T-helper 17 cell (primary cell): ENCODE measurements around the gene CYP4V2. TPM values are rescaled to one million over a fixed set of nuclear protein-coding genes. Genes with fewer than 3 reads are reported as not detected.

ENCODE experiments used
- ATAC-seq: fragments of 150-1000 bp; cut with Tn5 transposase; 2 replicates; pipeline ENCODE4 v1.10.0; 2021; ENCODE audit warnings: mild to moderate bottlenecking, moderate library complexity
- DNase-seq, 3 donors: peaks; one replicate each; pipeline versions ENCODE4 v3.0.0 to v3.0.0-alpha.2; 2020 to 2021
- H3K9me3 ChIP-seq: one replicate; pipeline ENCODE4 v1.7.0; 2013; ENCODE audit warnings: low read length, mild to moderate bottlenecking; ENCODE audit not compliant: control insufficient read depth, poor library complexity, severe bottlenecking
- H3K27ac Mint-ChIP-seq: one replicate; pipeline ENCODE4 v1.8.0; 2022; ENCODE audit warnings: mild to moderate bottlenecking, moderate library complexity, mixed read lengths
- H3K27me3 Mint-ChIP-seq: one replicate; pipeline ENCODE4 v1.8.0; 2022; ENCODE audit warnings: mixed read lengths
- H3K36me3 Mint-ChIP-seq: one replicate; pipeline ENCODE4 v1.8.0; 2022; ENCODE audit warnings: low read depth, mixed read lengths
- H3K4me1 Mint-ChIP-seq: one replicate; pipeline ENCODE4 v1.8.0; 2022; ENCODE audit warnings: mild to moderate bottlenecking, mixed read lengths
- H3K4me3 Mint-ChIP-seq: one replicate; pipeline ENCODE4 v1.8.0; 2022; ENCODE audit warnings: mild to moderate bottlenecking, moderate library complexity, mixed read lengths
- total RNA-seq, 4 donors: library from RNA in 2 of 4; stranded (reverse) in 2 of 4; gene quantifications; one replicate each; pipeline ENCODE4 v1.2.3 and lab custom pipeline; 2022 to 2026

Gene CYP4V2
- total RNA-seq, 2 donors from 2014 or later, result 20.9 to 21.0 TPM

DNA sequence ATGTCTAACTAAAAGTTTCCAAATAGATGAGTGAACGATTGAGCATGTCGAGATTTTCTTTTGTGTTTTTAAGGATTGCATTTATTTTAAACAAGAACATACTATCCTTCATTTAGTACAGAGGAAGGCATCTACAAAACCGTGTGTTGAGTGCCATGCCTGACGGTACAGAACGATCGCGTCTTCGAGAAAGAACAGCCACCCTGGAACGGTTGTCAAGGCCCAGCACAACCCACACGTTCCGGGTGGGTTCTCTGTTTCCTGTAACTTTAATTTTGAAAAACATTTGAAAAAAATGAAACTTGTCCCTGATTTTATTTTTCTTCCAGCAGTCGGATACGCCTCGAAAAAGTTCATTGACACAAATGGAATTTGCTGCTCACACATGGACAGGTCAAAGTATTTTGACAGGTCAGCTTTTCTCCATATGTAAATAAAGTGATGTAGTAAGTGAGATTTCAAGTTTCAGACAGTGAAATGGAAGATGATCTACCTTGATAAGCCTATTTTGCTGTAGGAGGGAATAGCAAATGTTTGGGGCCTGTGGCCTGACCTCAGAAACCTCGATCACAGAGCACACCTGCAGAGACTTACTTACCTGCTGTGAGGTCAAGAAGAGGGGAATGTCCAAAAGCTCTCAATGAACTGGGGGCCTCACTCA is 24.4 kb upstream of the CYP4V2 start:
- Mint-ChIP-seq H3K27ac (no peak overlapping the region), H3K27me3 (peaks cover 7% of the 10 kb centered on the region), H3K4me1 (peaks cover 5% of the 10 kb centered on the region), H3K36me3 (peaks cover 6% of the 10 kb centered on the region), H3K4me3 (no peak overlapping the region)
- DNase-seq, result no peak
- no peak for ATAC-seq
- no peaks in the 10 kb centered on the region for H3K9me3 ChIP-seq

- H3K4me1 Mint-ChIP-seq, result peaks cover 5% of the 10 kb centered on the region
- H3K36me3 Mint-ChIP-seq, result peaks cover 6% of the 10 kb centered on the region
- H3K27me3 Mint-ChIP-seq, result peaks cover 7% of the 10 kb centered on the region
- no peaks in the 10 kb centered on the region for H3K9me3 ChIP-seq
- H3K27ac Mint-ChIP-seq, result no peak overlapping the region
- ATAC-seq (no peak), DNase-seq (no peak)
- H3K4me3 Mint-ChIP-seq, result no peak overlapping the region
These were observed 23.8 kb upstream of the CYP4V2 start for GRCh38 chr4:186167605-186168004.

GRCh38 chr4:186168750-186169149 is 22.6 kb upstream of the CYP4V2 start:
- H3K9me3 ChIP-seq, result no peaks in the 10 kb centered on the region
- peaks cover 6% of the 10 kb centered on the region for H3K36me3 Mint-ChIP-seq
- peaks cover 5% of the 10 kb centered on the region for H3K4me1 Mint-ChIP-seq
- peaks cover 7% of the 10 kb centered on the region for H3K27me3 Mint-ChIP-seq
- ATAC-seq (no peak), DNase-seq (no peak)
- no peak overlapping the region for H3K27ac Mint-ChIP-seq
- no peak overlapping the region for H3K4me3 Mint-ChIP-seq

GRCh38 chr4:186169333-186169944 is 21.9 kb upstream of the CYP4V2 start:
- H3K4me3 Mint-ChIP-seq, result no peak overlapping the region
- no peaks in the 10 kb centered on the region for H3K9me3 ChIP-seq
- H3K27ac Mint-ChIP-seq, result no peak overlapping the region
- ATAC-seq (no peak), DNase-seq (no peak)
- peaks cover 7% of the 10 kb centered on the region for H3K27me3 Mint-ChIP-seq
- H3K36me3 Mint-ChIP-seq, result peaks cover 6% of the 10 kb centered on the region
- peaks cover 5% of the 10 kb centered on the region for H3K4me1 Mint-ChIP-seq

GRCh38 chr4:186169945-186170802 is 21.2 kb upstream of the CYP4V2 start:
- Mint-ChIP-seq H3K36me3 (no peaks in the 10 kb centered on the region), H3K27ac (no peak overlapping the region), H3K4me1 (peaks cover 5% of the 10 kb centered on the region), H3K4me3 (no peak overlapping the region), H3K27me3 (peaks cover 1% of the 10 kb centered on the region)
- ATAC-seq (no peak), DNase-seq (no peak)
- no peaks in the 10 kb centered on the region for H3K9me3 ChIP-seq

DNA sequence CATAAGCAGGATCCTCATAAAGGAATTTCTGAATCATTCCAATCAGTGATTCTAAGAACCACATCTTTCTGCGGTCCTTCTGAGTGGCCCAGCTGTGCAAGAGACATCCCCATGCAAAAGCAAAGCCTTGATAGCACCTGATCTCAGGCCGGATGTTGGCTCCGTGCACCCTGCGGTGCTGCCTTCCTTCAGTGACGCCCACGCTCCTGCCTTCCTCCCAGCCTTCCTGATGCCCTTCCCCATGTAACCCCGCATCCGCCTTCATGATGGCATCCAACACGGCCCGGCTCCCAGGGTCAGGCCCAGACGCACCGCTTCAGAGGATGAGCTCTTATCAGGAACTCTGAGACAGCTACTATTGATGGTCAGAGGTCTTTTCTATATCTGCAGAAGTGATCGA is 20.4 kb upstream of the CYP4V2 start:
- Mint-ChIP-seq H3K27me3 (peaks cover 7% of the 10 kb centered on the region), H3K27ac (no peak overlapping the region), H3K4me1 (peaks cover 5% of the 10 kb centered on the region), H3K4me3 (no peak overlapping the region), H3K36me3 (peaks cover 6% of the 10 kb centered on the region)
- no peak for DNase-seq
- ATAC-seq, result no peak
- no peaks in the 10 kb centered on the region for H3K9me3 ChIP-seq

GRCh38 chr4:186172546-186172945 is 18.8 kb upstream of the CYP4V2 start:
- ATAC-seq, result no peak
- no peak overlapping the region for H3K27ac Mint-ChIP-seq
- peaks cover 6% of the 10 kb centered on the region for H3K36me3 Mint-ChIP-seq

DNA sequence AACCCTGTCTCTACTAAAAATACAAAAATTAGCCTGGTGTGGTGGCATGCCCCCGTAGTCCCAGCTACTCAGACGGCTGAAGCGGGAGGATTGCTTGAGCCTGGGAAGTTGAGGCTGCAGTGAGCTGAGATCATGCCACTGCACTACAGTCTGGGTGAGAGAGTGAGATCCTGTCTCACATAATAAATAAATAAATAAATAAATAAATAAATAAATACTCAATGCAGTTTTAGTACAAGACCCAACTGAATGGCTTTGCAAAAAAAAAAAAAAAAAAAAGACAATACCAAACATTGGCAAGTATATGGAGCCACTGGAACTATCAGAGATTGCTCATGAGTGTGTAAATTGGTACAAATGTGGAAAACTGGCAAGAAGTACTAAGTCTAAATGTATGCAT is 3.3 kb upstream of the CYP4V2 start:
- peaks cover 15% of the 10 kb centered on the region for H3K4me1 Mint-ChIP-seq
- no peak overlapping the region for H3K27ac Mint-ChIP-seq
- H3K27me3 Mint-ChIP-seq, result no peaks in the 10 kb centered on the region

More at GRCh38 chr4:186172546-186172945, 18.8 kb upstream of the CYP4V2 start:
- Mint-ChIP-seq H3K4me3 (no peak overlapping the region), H3K27me3 (peaks cover 8% of the 10 kb centered on the region), H3K4me1 (no peaks in the 10 kb centered on the region)
- DNase-seq, result no peak
- H3K9me3 ChIP-seq, result no peaks in the 10 kb centered on the region

DNA sequence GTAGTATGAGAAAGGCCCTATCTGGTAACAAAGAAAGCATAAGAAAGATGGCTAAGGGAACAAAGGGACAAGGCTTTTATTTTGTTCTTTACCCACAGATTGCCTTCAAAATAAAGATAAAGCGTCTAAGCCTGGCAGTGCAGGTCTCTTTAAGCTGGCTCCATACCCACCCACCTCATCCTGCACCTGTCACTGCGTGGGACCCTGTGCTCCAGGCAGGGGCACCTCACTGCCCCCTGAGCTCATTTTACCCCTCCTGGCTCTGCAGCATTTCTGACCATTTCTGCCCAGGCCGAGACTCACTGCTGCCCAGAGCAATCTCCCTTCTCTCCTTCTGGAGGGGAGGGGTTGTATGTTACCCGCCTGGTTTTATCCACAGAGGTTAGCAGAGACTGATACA is 1.7 kb upstream of the CYP4V2 start:
- Mint-ChIP-seq H3K36me3 (no peaks in the 10 kb centered on the region), H3K27ac (peak overlapping the region; percentile 94), H3K4me3 (peak overlapping the region; percentile 90), H3K4me1 (peaks cover 15% of the 10 kb centered on the region), H3K27me3 (no peaks in the 10 kb centered on the region)
- no peak for ATAC-seq
- DNase-seq, result no peak
- H3K9me3 ChIP-seq, result no peaks in the 10 kb centered on the region

More for the DNA sequence above, 3.3 kb upstream of the CYP4V2 start:
- no peak for ATAC-seq
- Mint-ChIP-seq H3K36me3 (no peaks in the 10 kb centered on the region), H3K4me3 (no peak overlapping the region)
- H3K9me3 ChIP-seq, result no peaks in the 10 kb centered on the region
- no peak for DNase-seq

GRCh38 chr4:186190581-186191199 is 677 bp upstream of the CYP4V2 start:
- Mint-ChIP-seq H3K27ac (peak overlapping the region; percentile 94), H3K27me3 (no peaks in the 10 kb centered on the region), H3K36me3 (no peaks in the 10 kb centered on the region), H3K4me3 (peak overlapping the region; percentile 90), H3K4me1 (peaks cover 17% of the 10 kb centered on the region)
- peak; percentile 46 for ATAC-seq
- H3K9me3 ChIP-seq, result no peaks in the 10 kb centered on the region
- peak; percentile 16 to 40 (median 37) for DNase-seq

- H3K4me1 Mint-ChIP-seq, result peaks cover 28% of the 10 kb centered on the region
These were observed 772 bp downstream of the CYP4V2 start for GRCh38 chr4:186192066-186192612.

DNA sequence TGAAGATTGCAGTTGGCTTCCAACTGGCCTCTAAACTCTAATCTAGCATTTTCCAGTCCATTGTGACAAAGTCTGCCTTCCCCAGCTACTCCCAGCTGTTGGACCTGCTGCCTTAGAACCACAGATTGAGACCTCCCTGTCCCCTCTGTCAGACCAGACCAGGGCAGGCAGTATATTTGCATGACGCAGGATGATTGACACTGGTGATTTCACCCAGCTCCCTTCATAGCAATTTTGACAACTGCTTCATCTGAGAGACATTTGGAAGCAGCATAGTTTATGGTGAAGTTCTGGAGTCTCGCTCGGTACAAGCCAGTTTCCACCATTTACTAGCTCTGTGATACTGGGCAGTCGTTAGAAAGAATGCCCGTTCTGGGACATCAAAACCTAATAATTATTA is 2.5 kb downstream of the CYP4V2 start:
- peaks cover 6% of the 10 kb centered on the region for H3K36me3 Mint-ChIP-seq
- peak overlapping the region; percentile 94 for H3K27ac Mint-ChIP-seq
- ATAC-seq (no peak), DNase-seq (no peak)
- peak overlapping the region; percentile 12 for H3K4me3 Mint-ChIP-seq
- H3K9me3 ChIP-seq, result no peaks in the 10 kb centered on the region
- peaks cover 32% of the 10 kb centered on the region for H3K4me1 Mint-ChIP-seq
- H3K27me3 Mint-ChIP-seq, result no peaks in the 10 kb centered on the region

More at GRCh38 chr4:186192066-186192612, 772 bp downstream of the CYP4V2 start:
- H3K27me3 Mint-ChIP-seq, result no peaks in the 10 kb centered on the region
- peak overlapping the region; percentile 94 for H3K27ac Mint-ChIP-seq
- DNase-seq, result no peak
- peaks cover 5% of the 10 kb centered on the region for H3K36me3 Mint-ChIP-seq
- peak; percentile 13 for ATAC-seq
- H3K9me3 ChIP-seq, result no peaks in the 10 kb centered on the region
- H3K4me3 Mint-ChIP-seq, result peak overlapping the region; percentile 91

DNA sequence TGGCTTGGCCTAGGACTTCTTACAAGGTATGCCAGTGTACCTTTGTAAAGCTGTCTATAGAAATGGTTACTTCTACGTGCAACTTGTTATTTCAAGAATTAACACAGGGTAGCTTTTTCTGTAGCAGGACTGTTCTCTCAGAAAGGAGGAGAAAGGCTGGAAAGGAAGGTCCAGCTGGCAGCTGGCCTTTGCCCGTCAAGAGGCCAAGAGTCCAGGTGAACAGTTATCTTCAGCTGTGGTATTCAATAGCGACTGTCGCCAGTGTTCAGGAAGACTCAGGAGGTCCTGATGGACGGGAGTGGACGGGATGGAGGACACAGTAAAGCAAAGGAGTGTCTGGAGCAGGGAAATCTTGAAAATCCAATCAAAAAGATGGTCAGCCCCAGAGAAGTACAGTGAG is 4.7 kb downstream of the CYP4V2 start:
- DNase-seq, result no peak
- peaks cover 6% of the 10 kb centered on the region for H3K36me3 Mint-ChIP-seq
- no peak overlapping the region for H3K27ac Mint-ChIP-seq
- no peaks in the 10 kb centered on the region for H3K27me3 Mint-ChIP-seq
- peaks cover 22% of the 10 kb centered on the region for H3K4me1 Mint-ChIP-seq
- H3K4me3 Mint-ChIP-seq, result no peak overlapping the region
- no peak for ATAC-seq
- H3K9me3 ChIP-seq, result no peaks in the 10 kb centered on the region
